Adipocyte (in vitro differentiated cells): ENCODE measurements around the gene HS6ST1.
A peak's percentile ranks its signal among the peaks of the same experiment; 100 is the strongest.

Experiments used
- DNase-seq: peaks from one replicate; pipeline ENCODE4 v3.0.0-alpha.2; 2015; ENCODE audit warnings: low read depth
- H3K27me3 ChIP-seq: replicated peaks from 2 replicates; pipeline ENCODE4 v1.7.0; 2013; ENCODE audit warnings: mild to moderate bottlenecking, low read length, moderate library complexity; ENCODE audit not compliant: control insufficient read depth, insufficient read depth
- H3K36me3 ChIP-seq: 2 replicates; pipeline ENCODE4 v1.7.0; 2013; ENCODE audit warnings: low read length, mild to moderate bottlenecking, moderate library complexity; ENCODE audit not compliant: control insufficient read depth, insufficient read depth, severe bottlenecking
- H3K4me1 ChIP-seq: 2 replicates; pipeline ENCODE4 v1.7.0; 2013; ENCODE audit warnings: mild to moderate bottlenecking, low read length, moderate library complexity; ENCODE audit not compliant: control insufficient read depth, insufficient read depth
- H3K4me3 ChIP-seq: 2 replicates; pipeline ENCODE4 v1.7.0; 2013; ENCODE audit warnings: mild to moderate bottlenecking, low read length, moderate library complexity
- H3K9ac ChIP-seq: 2 replicates; pipeline ENCODE4 v1.7.0; 2013; ENCODE audit warnings: mild to moderate bottlenecking, low read length, moderate library complexity
- H3K9me3 ChIP-seq: 2 replicates; pipeline ENCODE4 v1.7.0; 2013; ENCODE audit warnings: mild to moderate bottlenecking, low read length, moderate library complexity; ENCODE audit not compliant: control insufficient read depth

The HS6ST1 gene

GRCh38 chr2:128325611-128326181, 7.0 kb upstream of the HS6ST1 start:
- peaks cover 8% of the 10 kb centered on the region for H3K4me1 ChIP-seq
- H3K27me3 ChIP-seq: no peaks in the 10 kb centered on the region
- no peak for DNase-seq
- H3K4me3 ChIP-seq: no peak overlapping the region
- H3K36me3 ChIP-seq: no peaks in the 10 kb centered on the region
- H3K9me3 ChIP-seq: no peaks in the 10 kb centered on the region
- no peak overlapping the region for H3K9ac ChIP-seq

DNA sequence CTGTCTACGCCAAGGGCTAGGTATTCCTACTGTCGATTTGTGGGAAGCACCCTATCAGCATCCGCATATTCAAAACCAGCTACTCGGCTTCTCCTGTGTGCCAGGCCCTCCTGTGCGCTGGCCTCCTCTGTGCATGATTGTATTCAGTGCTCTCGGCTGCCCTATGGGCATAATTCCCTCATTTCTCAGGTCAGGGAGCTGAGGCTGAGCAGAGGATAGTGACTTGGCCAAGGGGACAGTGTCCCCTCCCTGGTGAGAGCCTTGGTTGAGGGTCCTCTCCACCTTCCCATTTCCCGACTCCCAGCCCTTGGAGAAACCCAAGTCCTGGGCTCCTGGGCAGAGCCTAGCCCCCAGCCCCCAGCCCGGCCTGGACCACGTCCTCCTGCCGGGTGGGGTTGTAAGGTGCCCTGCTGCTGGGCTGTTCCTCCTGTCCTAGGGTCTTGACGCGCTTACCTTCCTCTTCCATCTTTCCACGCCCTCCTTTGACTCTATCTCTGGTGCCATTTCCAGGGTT, 6.3 kb upstream of the HS6ST1 start:
- Histone ChIP-seq H3K4me1 (peaks cover 8% of the 10 kb centered on the region), H3K27me3 (no peaks in the 10 kb centered on the region), H3K4me3 (no peak overlapping the region), H3K9ac (no peak overlapping the region), H3K9me3 (no peaks in the 10 kb centered on the region), H3K36me3 (no peaks in the 10 kb centered on the region)
- no peak for DNase-seq

DNA sequence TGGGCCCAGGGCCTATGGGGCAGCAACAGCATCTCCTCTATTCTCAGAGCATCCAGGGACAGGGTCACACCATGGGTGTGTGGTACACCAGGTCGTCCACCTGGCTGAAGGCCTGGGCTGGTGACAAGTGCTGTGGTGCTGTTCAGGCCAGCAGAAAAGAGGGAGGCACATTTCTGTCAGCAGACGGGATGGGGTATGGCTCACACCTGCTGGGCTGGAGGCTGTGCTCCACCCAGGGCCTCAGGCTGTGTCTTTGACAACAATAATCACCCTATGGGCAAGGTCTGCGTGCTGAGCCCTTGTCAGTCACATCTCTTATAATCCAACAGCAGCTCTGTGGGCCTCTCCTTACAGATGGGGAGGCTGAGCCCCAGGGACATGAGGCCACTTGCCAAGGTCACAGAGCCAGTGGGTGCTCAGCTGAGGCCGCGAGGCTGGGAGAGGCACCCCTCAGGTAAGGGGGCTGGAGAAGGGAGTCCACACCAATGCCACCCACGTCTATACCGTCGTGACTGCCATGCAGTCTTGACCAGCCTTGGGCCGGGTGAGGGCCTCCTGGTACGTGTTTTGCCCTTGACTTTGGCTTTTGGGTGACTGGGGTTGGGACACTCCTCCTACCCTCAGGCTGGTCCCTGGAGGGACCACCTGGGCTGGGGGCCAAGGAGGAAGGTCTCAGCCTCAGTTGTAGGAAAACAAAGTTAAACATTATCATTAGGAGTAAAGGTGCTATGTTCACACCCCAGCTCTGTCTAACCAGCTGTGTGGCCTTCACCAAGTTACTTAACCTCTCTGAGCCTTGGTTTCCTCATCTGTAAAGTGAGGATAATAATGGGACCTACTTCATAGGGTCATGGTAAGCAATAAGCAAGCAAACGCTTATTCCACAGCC, 5.6 kb upstream of the HS6ST1 start:
- H3K36me3 ChIP-seq: no peaks in the 10 kb centered on the region
- DNase-seq: no peak

DNA sequence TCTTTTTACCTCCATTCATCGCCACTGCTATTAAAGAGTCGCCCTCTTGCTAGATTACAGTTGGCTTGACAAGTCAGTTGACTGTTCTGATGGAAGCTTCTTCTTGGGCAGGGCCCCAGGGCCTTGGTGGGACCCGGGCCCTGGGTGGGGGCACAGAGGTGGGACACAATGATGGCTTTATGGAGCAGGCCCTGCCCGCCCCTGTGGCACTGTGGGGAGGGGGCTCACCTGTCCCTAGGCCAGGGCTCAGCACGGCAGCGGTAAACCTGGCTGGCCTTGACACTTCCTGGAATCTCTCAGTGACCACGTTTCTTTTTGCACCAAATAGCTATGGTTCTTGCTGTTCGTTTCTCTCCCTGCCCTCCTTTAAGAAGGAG, 4.9 kb upstream of the HS6ST1 start:
- Histone ChIP-seq H3K27me3 (no peaks in the 10 kb centered on the region), H3K36me3 (no peaks in the 10 kb centered on the region), H3K9me3 (no peaks in the 10 kb centered on the region), H3K4me1 (peaks cover 11% of the 10 kb centered on the region), H3K4me3 (no peak overlapping the region), H3K9ac (no peak overlapping the region)
- DNase-seq: no peak

More for the DNA sequence above, 5.6 kb upstream of the HS6ST1 start:
- Histone ChIP-seq H3K4me1 (peaks cover 10% of the 10 kb centered on the region), H3K9me3 (no peaks in the 10 kb centered on the region), H3K4me3 (no peak overlapping the region), H3K27me3 (no peaks in the 10 kb centered on the region), H3K9ac (no peak overlapping the region)

GRCh38 chr2:128322715-128323554, 4.3 kb upstream of the HS6ST1 start:
- no peak for DNase-seq
- peak overlapping the region; percentile 78 for H3K4me3 ChIP-seq
- H3K36me3 ChIP-seq: no peaks in the 10 kb centered on the region
- peaks cover 11% of the 10 kb centered on the region for H3K4me1 ChIP-seq
- H3K9ac ChIP-seq: peak overlapping the region; percentile 86
- no peaks in the 10 kb centered on the region for H3K27me3 ChIP-seq
- H3K9me3 ChIP-seq: no peaks in the 10 kb centered on the region

DNA sequence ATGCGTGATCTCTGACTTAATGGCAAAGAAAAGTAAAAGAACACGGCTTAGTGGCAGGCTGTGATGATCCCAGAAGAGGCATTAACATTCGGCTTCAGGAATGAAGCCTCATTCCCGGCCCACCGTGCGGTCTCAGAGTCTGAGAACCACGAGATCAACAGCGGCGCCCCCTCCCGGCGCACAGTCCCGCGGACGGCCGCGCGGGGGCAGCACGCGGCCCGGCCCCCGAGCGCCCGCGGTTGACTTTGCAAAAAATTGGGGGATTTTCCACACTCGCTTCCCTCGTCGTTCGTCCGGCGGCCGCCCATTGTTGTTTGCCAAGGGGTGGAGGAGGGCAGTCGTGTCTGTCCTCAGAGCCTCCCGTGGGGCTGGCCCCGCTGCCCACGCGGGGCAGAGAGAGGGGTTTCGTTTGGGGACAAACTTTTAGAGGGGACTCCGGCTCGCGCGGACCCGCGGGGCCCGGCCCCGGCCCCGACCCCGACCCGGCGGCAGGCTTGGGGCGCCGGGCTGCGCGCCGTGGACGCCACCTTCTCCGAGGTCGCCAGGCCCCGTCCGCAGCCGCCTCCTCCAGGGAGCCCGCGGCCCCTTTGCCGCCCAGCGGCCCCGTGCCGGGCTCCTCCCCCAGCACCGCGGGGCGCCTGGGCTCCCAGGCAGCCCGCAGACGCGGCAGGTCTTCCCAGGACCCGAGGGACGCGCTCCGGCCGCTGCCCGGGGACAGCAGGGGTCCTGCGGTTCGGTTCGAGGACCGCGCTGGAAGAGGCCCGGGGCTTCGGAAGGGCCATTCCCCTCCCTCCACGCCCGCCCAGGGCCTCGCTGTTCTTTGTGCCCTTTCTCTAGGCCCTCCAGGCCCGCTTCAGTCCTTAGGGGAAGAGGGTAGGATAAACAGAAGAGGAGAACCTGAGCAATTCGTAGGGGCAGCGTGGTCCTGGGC, 3.4 kb upstream of the HS6ST1 start:
- Histone ChIP-seq H3K9ac (peak overlapping the region; percentile 86), H3K9me3 (no peaks in the 10 kb centered on the region), H3K4me3 (peak overlapping the region; percentile 78), H3K4me1 (peaks cover 13% of the 10 kb centered on the region), H3K36me3 (no peaks in the 10 kb centered on the region), H3K27me3 (no peaks in the 10 kb centered on the region)
- DNase-seq: peak; percentile 94

DNA sequence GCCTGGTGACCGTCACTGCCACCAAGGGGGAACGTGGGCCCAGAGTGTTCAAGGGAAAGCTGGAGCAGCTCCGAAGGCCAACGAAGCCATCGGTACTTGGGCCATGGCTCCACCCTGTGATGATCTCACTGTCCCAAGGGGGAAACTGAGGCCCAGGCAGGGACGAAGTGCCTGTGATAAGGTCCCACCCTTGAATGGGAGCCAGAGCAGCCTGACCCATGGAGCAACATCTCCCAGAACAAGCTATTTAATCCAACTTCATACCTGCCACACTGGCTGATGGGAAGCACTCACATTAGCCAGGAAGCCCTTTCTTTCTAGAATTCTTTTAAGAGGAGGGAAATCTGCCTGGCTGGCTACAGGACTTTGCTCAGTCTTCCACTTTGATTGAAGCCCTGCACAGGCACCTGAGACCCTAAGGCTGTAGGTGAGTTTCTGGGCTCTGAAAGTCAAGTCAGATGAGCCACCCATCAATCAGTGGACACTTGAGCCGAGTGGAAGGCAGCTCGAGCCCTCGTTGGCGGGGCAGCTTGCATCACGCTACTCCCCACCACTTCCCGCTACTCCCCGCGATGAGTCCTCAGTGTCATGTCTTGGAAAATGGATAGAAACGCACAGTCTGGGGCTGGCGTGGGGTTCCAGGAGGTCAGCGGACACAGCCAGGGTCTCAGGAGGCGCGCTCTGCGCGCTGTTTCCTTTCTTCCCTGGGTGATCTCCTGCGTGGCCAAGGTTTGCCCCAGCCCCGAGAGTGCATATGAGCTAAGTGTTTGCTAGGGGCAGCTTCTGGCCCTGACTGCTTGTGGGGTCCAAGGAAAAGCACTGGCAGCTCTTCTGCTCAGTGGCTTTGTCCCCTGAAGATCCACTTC, 2.5 kb upstream of the HS6ST1 start:
- H3K9ac ChIP-seq: peak overlapping the region; percentile 73
- no peaks in the 10 kb centered on the region for H3K27me3 ChIP-seq
- H3K36me3 ChIP-seq: no peaks in the 10 kb centered on the region
- peak overlapping the region; percentile 78 for H3K4me3 ChIP-seq
- H3K9me3 ChIP-seq: no peaks in the 10 kb centered on the region
- peaks cover 22% of the 10 kb centered on the region for H3K4me1 ChIP-seq
- no peak for DNase-seq

DNA sequence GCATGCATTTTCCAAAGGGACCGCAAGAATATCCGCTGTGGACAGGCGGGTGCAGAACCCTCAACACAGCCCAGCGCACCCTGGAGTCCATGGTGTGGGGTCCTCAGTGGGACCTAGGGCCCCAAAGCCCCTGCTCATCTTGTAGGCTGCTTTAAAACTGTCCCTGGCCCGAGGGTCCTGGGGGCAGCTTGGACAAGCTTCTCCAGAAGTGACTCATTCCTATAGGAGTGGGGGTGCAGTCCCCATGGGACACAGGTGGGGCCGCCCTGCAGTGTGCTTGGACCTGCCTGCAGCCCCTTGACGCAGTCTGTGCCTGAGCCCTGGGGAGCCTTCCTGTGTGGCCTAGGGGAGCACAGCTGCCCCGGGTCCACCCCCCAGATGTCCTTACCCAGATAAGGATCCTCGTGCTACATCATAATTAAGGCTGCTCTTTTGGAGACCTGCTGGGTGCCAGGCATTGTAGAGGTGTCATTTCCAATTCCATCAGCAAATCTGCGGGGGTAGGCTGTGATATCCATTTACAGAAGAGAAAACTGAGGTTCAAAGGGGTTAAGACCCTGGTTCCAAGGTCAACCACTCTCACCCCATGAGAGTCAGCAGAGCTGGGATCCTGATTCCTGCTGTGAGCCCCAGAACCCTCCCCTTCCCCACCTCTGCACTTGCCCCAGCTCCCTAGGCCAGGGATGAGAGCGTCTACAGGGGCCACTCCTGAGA, 1.7 kb upstream of the HS6ST1 start:
- no peak overlapping the region for H3K9ac ChIP-seq
- H3K36me3 ChIP-seq: no peaks in the 10 kb centered on the region
- no peak for DNase-seq
- no peaks in the 10 kb centered on the region for H3K9me3 ChIP-seq
- H3K4me1 ChIP-seq: peaks cover 30% of the 10 kb centered on the region
- no peaks in the 10 kb centered on the region for H3K27me3 ChIP-seq
- H3K4me3 ChIP-seq: no peak overlapping the region

- Histone ChIP-seq H3K4me3 (peak overlapping the region; percentile 83), H3K36me3 (peaks cover 2% of the 10 kb centered on the region), H3K4me1 (peaks cover 36% of the 10 kb centered on the region), H3K9ac (no peak overlapping the region), H3K27me3 (no peaks in the 10 kb centered on the region), H3K9me3 (no peaks in the 10 kb centered on the region)
- DNase-seq: no peak
Measured at GRCh38 chr2:128319631-128320191, 1.0 kb upstream of the HS6ST1 start.
